IMR-90 (cell line): ENCODE measurements around the gene POLR3E.

Source experiments
- CTCF ChIP-seq: conservative IDR thresholded peaks from 2 replicates; pipeline ENCODE4 v1.5.1; 2012; ENCODE audit warnings: mild to moderate bottlenecking, low read depth, low read length, improper control_type of control experiment
- ELK1 ChIP-seq: fragments of 150-350 bp; IDR thresholded peaks from 2 replicates; pipeline ENCODE4 v1.6.1; 2016; ENCODE audit warnings: low read depth, mild to moderate bottlenecking, low read length, moderate library complexity, borderline replicate concordance
- FOS ChIP-seq: fragments of 150-350 bp; IDR thresholded peaks from 2 replicates; pipeline ENCODE4 v1.6.1; 2016; ENCODE audit warnings: low read depth, low read length
- MAZ ChIP-seq: IDR thresholded peaks from 2 replicates; pipeline ENCODE4 v1.6.1; 2012; ENCODE audit warnings: low read depth, mild to moderate bottlenecking, low read length, improper control_type of control experiment, moderate library complexity, borderline replicate concordance
- POLR2A ChIP-seq: IDR thresholded peaks from 2 replicates; pipeline ENCODE4 v1.6.1; 2012; ENCODE audit warnings: mild to moderate bottlenecking, low read depth, low read length
- RAD21 ChIP-seq: IDR thresholded peaks from 2 replicates; pipeline ENCODE4 v1.6.1; 2012; ENCODE audit warnings: low read length, improper control_type of control experiment
- RCOR1 ChIP-seq: IDR thresholded peaks from 2 replicates; pipeline ENCODE4 v1.6.1; 2012; ENCODE audit warnings: mild to moderate bottlenecking, low read length, improper control_type of control experiment; ENCODE audit not compliant: insufficient replicate concordance
- USF2 ChIP-seq: fragments of 150-350 bp; IDR thresholded peaks from 2 replicates; pipeline ENCODE4 v1.6.1; 2017; ENCODE audit warnings: mild to moderate bottlenecking, antibody characterized with exemption, low read length, low read depth

GRCh38 chr16:22253272-22253671 is 43.9 kb upstream of the POLR3E start:
- TF ChIP-seq CTCF (no peak), USF2 (no peak), ELK1 (no peak), POLR2A (no peak), RCOR1 (no peak), MAZ (no peak), RAD21 (no peak), FOS (no peak)
